ENCODE results near the gene MAP6. TPM values are rescaled to one million over a fixed set of nuclear protein-coding genes. Genes with fewer than 3 reads are reported as not detected.

MAP6 gene
- total RNA-seq, 1 experiment from 2014 or later = not detected

GRCh38 chr11:75615751-75616150 lies 53.1 kb downstream of the MAP6 start (continued):
- TF ChIP-seq, protein P1, sequence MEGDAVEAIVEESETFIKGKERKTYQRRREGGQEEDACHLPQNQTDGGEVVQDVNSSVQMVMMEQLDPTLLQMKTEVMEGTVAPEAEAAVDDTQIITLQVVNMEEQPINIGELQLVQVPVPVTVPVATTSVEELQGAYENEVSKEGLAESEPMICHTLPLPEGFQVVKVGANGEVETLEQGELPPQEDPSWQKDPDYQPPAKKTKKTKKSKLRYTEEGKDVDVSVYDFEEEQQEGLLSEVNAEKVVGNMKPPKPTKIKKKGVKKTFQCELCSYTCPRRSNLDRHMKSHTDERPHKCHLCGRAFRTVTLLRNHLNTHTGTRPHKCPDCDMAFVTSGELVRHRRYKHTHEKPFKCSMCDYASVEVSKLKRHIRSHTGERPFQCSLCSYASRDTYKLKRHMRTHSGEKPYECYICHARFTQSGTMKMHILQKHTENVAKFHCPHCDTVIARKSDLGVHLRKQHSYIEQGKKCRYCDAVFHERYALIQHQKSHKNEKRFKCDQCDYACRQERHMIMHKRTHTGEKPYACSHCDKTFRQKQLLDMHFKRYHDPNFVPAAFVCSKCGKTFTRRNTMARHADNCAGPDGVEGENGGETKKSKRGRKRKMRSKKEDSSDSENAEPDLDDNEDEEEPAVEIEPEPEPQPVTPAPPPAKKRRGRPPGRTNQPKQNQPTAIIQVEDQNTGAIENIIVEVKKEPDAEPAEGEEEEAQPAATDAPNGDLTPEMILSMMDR (IDR thresholded peaks at IDR 0.05 in 2 of 3, conservative IDR thresholded peaks at IDR 0.05 in 1 of 3; ENCODE audit: borderline replicate concordance in 1 of 3, insufficient read depth in 1 of 3, low read depth in 2 of 3, low read length in 2 of 3) = no peak
- TF ChIP-seq ATF3 (IDR thresholded peaks at IDR 0.05) = no peak

DNA sequence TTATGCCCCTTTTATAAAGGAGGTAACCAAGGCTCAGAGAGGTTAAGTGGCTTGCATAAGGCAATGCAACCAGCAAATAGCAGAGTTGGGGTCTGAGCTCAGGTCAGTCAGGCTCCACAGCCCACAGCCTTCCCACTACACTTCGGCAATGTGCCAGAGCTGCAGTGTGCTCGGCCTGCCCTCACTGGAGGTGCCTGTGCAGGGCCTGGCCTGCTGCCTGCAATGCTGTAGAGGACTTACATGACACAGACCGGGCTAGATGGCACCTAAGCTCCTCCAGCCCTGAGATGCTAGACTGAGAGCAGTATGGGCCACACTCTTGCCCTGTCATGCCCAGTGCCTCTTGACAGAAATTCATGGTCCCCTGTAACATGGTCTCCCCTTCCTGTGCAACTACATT lies 57.0 kb downstream of the MAP6 start:
- no peaks in the 10 kb centered on the region for H3K4me1 ChIP-seq (ENCODE audit: control insufficient read depth in 1 of 2, insufficient read depth in 2 of 2, low read length in 2 of 2)
- H3K27me3 ChIP-seq (ENCODE audit: insufficient read depth, low read length) = 0 out of 2 replicates have a peak, but pooled peaks cover 8% of the 10 kb centered on the region
- H4K20me1 ChIP-seq (ENCODE audit: insufficient read depth) = no peaks in the 10 kb centered on the region
- ChIA-PET RAD21 (ENCODE audit: low non-redundant PET in 1 of 2, low total read pairs in 2 of 2, uncharacterized antibody in 2 of 2, unreplicated experiment in 2 of 2) (no interaction called here), POLR2A (no interaction called here), CTCF (no interaction called here)
- no peak overlapping the region for H3K9ac ChIP-seq (ENCODE audit: low read length)
- H3K4me3 ChIP-seq (replicated peaks in 1 of 2; ENCODE audit: low read depth in 1 of 2, low read length in 2 of 2) = no peak overlapping the region
- H3K27ac ChIP-seq (ENCODE audit: low read depth, low read length) = no peak overlapping the region
- no TSS peak for BruUV-seq (replicated peaks)
- intact Hi-C loops (cut with micrococcal nuclease) = no loop called here
- H3K4me2 ChIP-seq (ENCODE audit: low read length) = no peak overlapping the region
- no peaks in the 10 kb centered on the region for H3K79me2 ChIP-seq (ENCODE audit: insufficient read depth, low read length)
- no peak overlapping the region for H2AFZ ChIP-seq (ENCODE audit: low read depth, low read length, poor library complexity, severe bottlenecking)
- DNase-seq (ENCODE audit: low read depth, low spot score) = no peak
- no peaks in the 10 kb centered on the region for H3K36me3 ChIP-seq (ENCODE audit: control insufficient read depth in 1 of 2, insufficient read depth in 2 of 2, low read length in 2 of 2)
- ATAC-seq = no peak
- no peaks in the 10 kb centered on the region for H3K9me3 ChIP-seq (ENCODE audit: control insufficient read depth in 1 of 2, insufficient read depth in 1 of 2, low read depth in 1 of 2, low read length in 2 of 2)
- H3K9me2 ChIP-seq (ENCODE audit: insufficient read depth) = no peaks in the 10 kb centered on the region
- TF ChIP-seq ELF1 (IDR thresholded peaks at IDR 0.05; ENCODE audit: borderline replicate concordance, low read depth) (no peak), MAX (IDR thresholded peaks at IDR 0.05) (no peak), ZFX (IDR thresholded peaks at IDR 0.05) (no peak), ATF3 (IDR thresholded peaks at IDR 0.05) (no peak), YY1 (IDR thresholded peaks at IDR 0.05; ENCODE audit: extremely low read depth, insufficient replicate concordance, low read depth, low read length) (no peak), JUND (IDR thresholded peaks at IDR 0.05) (no peak), EZH2phosphoT487 (IDR thresholded peaks at IDR 0.05; ENCODE audit: borderline replicate concordance) (no peak), CEBPB (IDR thresholded peaks at IDR 0.05; ENCODE audit: low read depth) (no peak), REST (IDR thresholded peaks at IDR 0.05; ENCODE audit: low read depth) (no peak), SRF (IDR thresholded peaks at IDR 0.05; ENCODE audit: low read depth) (no peak), FOSL1 (IDR thresholded peaks at IDR 0.05; ENCODE audit: low read depth) (no peak), EZH2 (IDR thresholded peaks at IDR 0.05) (no peak), EGR1 (IDR thresholded peaks at IDR 0.05; ENCODE audit: low read depth) (no peak), TCF7L2 (IDR thresholded peaks at IDR 0.05; ENCODE audit: borderline replicate concordance, extremely low read depth, insufficient read depth, insufficient read length) (no peak), SIN3A (IDR thresholded peaks at IDR 0.05; ENCODE audit: low read depth) (no peak), RAD21 (IDR thresholded peaks at IDR 0.05; ENCODE audit: low read depth) (no peak), POLR2AphosphoS5 (IDR thresholded peaks at IDR 0.05; ENCODE audit: low read depth, low read length) (no peak)
- TF ChIP-seq, protein P1 (IDR thresholded peaks at IDR 0.05 in 2 of 3, conservative IDR thresholded peaks at IDR 0.05 in 1 of 3; ENCODE audit: borderline replicate concordance in 1 of 3, insufficient read depth in 1 of 3, low read depth in 2 of 3, low read length in 2 of 3) = no peak
